Omental fat pad (tissue), 4 donors: ENCODE results near the gene COX19. TPM values are rescaled to one million over a fixed set of nuclear protein-coding genes. Genes with fewer than 3 reads are reported as not detected.
"Not testable (repeated sequence)": the region's sequence is repeated elsewhere in the genome, so short reads cannot be mapped to it uniquely, and the experiment has no call there.

Source experiments
- ATAC-seq: fragments of 150-250 bp; one replicate; pipeline ENCODE4 v1.9.1; 2016; ENCODE audit warnings: mild to moderate bottlenecking, moderate library complexity; ENCODE audit not compliant: low FRiP score
- DNase-seq: peaks from one replicate; pipeline ENCODE4 v3.0.0-alpha.2; 2019; ENCODE audit warnings: low spot score
- total RNA-seq, 4 donors: library from RNA; depleted of rRNA; stranded (reverse); fragments of >200 nt; gene quantifications; one replicate each; pipeline ENCODE4 v1.1.0, GENCODE V29; 2016
- TF ChIP-seq, protein P1 (sequence below), 3 donors: fragments of 450-650 bp; IDR thresholded peaks; one replicate each; pipeline ENCODE4 v1.5.1; 2016 to 2017; ENCODE audit warnings: antibody characterized with exemption in 3 of 3, mild to moderate bottlenecking in 3 of 3, moderate library complexity in 2 of 3

COX19 gene
- total RNA-seq, 4 donors from 2014 or later = 8.1 to 16.9 (median 10.0) TPM

DNA sequence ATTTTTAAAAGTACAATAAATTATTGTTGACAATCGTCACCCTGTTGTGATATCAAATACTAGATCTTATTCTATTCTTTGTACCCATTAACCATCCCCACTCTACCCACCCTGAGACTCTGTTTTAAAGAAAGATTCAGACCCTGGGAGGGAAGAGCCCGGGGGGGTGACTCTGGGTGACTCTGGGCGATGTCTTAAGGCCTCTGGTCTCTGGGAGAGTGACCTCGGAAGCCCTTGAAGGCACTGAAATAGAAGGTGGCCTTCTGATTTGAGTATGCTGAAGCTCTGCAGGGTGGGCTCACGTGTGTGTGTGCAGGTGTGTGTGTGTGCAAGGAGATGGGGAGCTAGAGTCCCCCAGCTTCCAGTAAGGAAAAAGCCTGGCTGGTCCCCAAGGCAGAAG, 30.6 kb downstream of the COX19 start:
- no peak for ATAC-seq
- TF ChIP-seq, protein P1, sequence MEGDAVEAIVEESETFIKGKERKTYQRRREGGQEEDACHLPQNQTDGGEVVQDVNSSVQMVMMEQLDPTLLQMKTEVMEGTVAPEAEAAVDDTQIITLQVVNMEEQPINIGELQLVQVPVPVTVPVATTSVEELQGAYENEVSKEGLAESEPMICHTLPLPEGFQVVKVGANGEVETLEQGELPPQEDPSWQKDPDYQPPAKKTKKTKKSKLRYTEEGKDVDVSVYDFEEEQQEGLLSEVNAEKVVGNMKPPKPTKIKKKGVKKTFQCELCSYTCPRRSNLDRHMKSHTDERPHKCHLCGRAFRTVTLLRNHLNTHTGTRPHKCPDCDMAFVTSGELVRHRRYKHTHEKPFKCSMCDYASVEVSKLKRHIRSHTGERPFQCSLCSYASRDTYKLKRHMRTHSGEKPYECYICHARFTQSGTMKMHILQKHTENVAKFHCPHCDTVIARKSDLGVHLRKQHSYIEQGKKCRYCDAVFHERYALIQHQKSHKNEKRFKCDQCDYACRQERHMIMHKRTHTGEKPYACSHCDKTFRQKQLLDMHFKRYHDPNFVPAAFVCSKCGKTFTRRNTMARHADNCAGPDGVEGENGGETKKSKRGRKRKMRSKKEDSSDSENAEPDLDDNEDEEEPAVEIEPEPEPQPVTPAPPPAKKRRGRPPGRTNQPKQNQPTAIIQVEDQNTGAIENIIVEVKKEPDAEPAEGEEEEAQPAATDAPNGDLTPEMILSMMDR (IDR thresholded peaks at IDR 0.05) = no peak
- DNase-seq = no peak

DNA sequence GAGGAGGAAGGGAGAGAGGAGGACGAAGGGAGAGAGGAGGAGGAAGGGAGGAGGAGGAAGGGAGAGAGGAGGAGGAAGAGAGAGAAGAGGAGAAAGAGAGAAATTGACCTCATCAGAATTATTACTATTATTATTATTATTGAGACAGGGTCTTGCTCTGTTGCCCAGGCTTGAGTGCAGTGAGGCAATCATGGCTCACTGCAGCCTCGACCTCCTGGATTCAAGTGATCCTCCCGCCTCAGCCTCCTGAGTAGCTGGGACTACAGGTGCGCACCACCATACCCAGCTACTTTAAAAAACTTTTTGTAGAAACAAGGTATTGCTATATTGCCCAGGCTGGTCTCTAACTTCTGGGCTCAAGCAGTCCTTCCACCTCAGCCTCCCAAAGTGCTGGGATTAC, 31.6 kb downstream of the COX19 start:
- ATAC-seq, DNase-seq: not testable (repeated sequence)

DNA sequence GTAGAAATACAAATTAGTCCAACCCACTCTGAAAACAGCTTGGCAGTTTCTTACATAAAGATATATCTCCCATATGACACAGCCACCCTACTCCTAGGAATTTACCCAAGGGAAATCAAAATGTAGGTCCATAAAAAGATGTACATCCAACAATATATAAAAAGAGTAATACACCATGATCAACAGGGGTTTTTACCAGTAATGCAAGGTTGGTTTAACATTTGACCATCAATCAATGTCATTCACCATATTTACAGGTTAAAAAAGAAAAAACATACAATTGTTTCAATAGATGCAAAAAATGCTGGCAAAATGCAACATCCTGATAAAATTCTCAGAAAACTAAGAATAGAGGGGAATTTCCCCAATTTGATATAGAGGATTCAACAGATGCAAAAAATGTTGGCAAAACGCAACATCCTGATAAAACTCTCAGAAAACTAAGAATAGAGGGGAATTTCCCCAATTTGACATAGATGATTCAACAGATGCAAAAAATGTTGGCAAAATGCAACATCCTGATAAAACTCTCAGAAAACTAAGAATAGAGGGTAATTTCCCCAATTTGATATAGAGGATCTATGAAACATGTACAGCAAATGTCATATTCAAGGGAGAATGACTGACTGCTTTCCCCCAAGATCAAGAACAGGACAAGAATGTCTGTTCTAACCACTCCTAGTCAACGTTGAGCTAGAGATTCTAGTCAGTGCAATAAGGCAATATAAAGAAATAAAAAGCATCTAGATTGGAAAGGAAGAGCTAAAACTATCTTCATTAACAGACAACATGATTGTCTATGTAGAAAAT, 34.5 kb downstream of the COX19 start:
- TF ChIP-seq, protein P1 (IDR thresholded peaks at IDR 0.05) = no peak
- DNase-seq (no peak), ATAC-seq (no peak)

DNA sequence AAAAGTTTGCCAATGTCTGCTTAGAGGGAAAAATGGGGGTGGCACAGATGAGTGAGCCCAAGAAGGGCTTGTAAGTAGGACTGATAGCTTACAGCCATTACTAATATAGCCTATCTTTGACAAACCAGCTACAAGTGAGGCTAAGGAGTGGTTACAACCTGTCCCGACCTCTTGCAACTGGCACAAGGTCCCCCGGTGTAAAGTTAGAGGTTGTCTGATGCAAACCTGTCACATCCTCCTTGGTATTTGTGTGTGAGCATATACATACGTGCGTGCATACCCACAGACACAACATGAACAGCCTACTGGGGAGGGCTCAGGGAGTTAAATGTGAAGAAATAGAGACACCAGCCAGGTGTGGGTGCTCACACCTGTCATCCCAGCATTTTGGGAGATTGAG, 35.5 kb downstream of the COX19 start:
- TF ChIP-seq, protein P1 (IDR thresholded peaks at IDR 0.05) = no peak
- DNase-seq (no peak), ATAC-seq (no peak)

DNA sequence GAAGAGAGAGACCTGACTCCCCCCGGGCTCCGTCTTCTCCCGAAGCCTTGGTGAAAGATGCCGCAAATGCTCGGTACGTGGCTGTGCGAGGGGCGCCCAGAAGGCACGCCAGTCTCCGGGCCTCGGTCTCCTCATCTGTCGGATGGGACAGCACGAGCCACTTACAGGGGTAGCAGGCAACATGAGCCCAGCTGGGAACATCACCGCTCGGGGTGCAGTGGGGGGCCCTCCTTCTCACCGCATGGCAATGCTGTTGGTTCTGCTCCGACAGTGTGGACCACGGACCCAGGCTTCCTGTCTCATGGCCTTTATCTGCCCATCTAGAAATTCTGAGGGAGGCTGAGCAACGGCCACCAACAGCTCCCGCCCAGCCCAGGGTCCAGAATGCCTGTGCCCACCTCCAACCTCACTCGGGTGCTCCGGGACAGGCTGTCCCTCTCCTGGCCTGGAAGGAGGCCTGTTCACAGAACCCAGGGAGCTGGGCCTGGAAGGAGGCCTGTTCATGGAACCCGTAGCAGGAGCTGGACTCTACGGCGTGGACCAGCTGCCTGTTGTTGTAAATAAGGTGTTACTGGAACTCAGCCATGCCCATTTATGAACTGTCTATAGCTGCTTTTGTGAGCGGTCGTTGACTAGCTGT, 36.7 kb downstream of the COX19 start:
- TF ChIP-seq, protein P1 (IDR thresholded peaks at IDR 0.05) = no peak
- ATAC-seq (no peak), DNase-seq (no peak)

DNA sequence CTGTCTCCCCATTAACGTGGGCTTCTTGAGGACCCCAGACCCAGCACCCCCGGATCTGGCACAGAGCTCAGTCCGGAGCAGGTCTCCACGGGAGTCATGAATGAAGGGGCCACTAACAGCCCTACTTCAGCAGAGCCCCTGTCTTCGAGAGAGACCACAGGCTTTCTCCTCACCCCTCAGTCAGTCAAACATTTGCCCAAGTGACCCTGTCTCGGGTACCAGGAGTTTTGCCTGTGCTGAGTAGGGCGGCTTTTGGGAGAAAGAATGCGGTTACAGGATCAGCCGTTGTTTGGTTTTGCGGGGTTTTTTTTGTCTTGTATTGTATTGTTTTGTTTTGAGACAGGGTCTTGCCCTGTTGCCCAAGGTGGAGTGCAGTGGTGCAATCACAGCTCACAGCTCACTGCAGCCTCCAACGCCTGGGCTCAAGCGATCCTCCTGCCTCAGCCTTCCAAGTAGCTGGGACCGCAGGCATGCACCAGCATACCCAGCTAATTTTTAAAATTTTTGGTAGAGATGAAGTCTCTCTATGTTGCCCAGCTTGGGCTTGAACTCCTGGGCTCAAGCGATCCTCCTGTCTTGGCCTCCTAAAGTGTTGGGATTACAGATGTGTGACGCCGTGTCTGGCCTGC, 37.4 kb downstream of the COX19 start:
- ATAC-seq = no peak
- TF ChIP-seq, protein P1 (IDR thresholded peaks at IDR 0.05) = no peak
- DNase-seq = no peak

DNA sequence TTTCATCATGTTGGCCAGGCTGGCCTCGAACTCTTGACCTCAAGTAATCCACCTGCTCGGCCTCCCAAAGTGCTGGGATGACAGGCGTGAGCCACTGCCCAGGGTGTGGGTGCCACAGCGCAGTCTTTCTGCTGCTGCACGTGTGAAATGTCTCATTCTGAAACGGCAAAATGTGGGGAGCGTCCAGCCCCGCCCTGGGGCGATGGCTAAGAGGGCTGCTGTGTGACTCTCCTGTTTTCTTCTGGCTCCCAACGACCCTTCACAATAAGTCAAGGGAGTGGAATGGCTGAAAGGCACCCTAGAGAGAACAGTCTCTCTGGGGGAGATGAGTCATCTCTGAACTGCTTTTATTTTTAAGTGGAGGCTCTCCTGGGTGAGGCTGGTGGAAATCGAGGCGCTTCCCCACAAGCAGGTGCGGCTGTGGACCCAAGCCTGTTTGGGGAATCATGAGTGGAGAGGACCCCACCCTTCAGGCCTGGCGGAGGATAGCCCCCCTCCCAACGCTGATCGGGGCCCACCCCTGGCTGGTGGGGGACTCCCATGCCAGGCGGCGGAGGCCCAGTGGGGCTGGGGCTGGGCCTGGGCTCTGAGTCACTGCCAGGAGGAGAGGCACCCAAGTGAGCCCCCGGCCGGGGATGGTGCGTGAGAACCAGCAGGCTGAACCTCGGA, 38.8 kb downstream of the COX19 start:
- TF ChIP-seq, protein P1 (IDR thresholded peaks at IDR 0.05) = no peak
- no peak for ATAC-seq
- no peak for DNase-seq
